ENCODE results near the gene NEUROG2.

Gene NEUROG2

GRCh38 chr4:112473985-112474384, 42.0 kb downstream of the NEUROG2 start:
- no peak for DNase-seq

- no peak for DNase-seq
Measured at GRCh38 chr4:112472318-112472717, 43.7 kb downstream of the NEUROG2 start.

All from inflammatory macrophage treated with lipopolysaccharide for 1 hour (primary cell).